HK-2 (cell line): ENCODE measurements around the gene RS1.

Experiments used
- DNase-seq: peaks from one replicate; pipeline ENCODE4 v3.0.0-alpha.2; 2018; ENCODE audit not compliant: unreplicated experiment

The RS1 gene

GRCh38 chrX:18668071-18668835, 3.7 kb downstream of the RS1 start:
- DNase-seq, result no peak

DNA sequence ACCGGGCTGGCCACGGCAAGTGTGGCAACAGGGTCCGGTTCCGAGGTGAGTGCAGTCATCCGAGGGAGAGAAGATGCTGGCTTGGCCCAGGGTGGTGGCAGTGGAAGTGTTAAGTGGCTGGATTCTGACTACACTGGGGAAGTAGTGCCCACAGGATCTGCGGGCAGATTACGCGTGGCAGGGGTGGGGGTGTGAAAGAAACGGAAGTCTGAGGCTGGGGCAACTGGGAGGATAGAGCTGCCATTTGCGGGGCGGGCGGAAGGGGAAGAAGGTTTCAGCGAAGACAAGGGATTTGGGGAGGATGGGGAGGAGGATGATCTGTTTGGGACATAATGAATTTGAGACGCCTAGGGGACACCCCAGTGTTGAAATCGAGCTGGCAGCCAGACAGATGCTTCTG, 5.3 kb downstream of the RS1 start:
- DNase-seq, result no peak

DNA sequence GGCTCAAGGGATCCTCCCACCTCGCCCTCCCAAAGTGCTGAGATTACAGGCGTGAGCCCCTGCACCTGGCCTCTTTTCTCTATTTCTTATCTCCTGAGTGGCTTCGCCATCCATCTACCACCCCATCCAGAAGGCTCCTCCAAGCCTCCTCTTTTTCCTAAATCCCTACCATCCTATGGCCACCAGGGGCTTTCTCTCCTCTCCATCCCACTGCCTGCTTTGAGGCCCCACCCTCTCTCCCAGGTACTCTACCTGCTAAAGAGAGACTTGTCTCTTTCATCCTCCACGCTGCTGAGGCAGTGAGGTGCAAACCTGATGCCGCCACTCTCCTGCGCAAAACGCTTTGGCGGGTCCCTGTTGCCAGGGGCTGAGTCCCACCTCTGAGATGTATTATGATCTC, 7.0 kb downstream of the RS1 start:
- no peak for DNase-seq

GRCh38 chrX:18661273-18661672, 10.6 kb downstream of the RS1 start:
- DNase-seq, result no peak

DNA sequence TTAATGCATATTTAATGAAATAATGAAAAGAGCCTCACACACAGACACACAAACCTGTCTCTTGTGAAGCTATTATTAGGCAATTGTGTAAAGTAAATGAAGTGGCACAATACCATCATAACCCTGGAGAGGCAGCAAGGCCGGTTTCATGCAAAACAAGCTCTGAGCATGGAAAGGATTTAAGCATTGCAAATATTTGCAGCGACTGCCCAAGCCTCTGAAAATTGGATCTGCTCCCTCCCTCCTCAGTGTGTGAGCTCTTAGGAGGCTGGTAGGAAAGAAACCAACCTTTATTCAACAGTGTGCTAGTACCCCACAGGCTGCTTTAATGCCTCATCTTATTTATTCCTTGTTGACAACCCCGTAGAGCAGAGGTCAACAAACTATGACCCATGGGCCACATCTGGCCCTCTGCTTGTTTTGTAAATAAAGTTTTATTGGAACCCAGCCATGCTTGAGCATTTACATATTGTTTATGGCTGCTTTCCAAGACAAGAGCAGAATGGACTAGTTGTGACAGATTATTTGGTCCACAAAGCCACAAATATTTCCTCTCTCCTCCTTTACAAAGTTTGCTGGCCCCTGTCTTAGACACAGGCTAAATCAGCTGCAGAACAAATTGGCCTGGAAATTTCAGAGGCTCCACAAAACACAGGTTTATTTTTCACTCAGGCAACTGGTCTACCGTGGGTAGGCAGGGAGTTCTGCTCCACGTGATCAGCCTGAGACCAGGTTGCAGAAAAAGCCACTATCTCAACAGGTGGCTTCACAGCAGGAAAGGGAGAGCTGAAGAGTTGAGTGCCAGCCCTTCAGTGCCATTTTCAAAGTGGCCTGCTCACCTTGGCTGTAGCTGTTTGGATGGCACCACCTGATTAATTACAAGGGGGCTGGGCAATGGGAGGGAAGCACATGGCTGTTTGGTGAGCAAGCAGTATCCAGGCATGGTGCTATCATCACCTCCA, 16.8 kb downstream of the RS1 start:
- DNase-seq, result no peak

DNA sequence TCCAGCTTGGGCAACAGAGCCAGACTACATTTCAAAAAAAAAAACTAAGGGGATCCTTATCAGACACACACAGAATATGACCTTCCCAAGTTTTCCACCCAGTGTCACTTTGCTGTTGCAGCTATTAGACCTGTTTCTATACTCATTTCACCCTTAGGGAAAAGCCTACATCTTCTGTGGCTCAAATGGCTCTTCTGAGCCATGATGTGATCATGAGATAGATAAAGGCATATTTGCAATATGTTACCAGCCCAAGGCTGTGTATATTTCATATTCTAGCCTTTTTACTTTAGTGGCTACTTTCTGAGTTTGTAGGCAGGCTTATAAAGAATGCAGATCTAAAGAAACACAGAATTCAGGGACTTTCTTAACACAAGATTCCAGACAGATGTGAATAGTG, 19.3 kb downstream of the RS1 start:
- no peak for DNase-seq

DNA sequence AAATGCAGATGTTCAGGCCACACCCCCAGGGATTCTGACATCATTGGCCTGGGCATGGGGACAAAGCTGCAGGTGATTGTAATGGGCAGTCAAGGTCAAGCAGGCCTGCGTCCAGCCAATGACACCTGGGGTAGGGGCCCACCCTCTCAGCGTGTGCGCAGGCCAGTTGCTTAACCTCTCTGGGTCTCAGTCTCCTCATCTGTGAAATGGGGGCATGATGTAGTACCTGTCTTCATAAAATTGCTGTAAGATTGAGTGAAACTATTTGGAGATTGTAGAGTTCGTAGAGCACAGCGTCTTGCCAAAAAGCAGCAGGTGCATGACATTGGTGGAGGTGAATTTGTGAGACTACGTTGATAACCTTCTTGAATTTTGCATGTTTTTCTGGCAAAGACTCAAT, 21.2 kb downstream of the RS1 start:
- DNase-seq, result no peak

DNA sequence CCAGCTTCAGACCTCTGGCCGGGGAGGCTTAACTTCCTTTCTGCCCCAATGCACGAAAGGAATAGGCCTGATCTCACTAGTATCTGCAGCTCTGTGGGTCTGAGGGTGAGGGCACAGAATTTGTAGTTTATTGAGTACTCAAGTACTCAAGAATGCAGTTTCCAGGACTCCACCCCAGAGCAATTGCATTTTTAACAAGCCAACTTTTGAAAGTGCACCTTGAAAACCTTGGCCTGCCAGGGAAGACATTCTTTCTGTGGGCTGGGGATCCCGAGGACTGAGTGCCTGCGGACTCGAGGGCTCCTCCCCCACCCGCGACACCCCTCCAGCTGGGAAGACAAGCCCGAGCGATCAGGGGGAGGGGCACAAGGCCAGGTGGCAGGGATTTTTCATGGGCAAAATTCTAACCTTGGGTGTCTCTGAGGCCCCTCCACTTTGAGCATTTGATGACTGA, 22.4 kb downstream of the RS1 start:
- no peak for DNase-seq

GRCh38 chrX:18647621-18648020, 24.3 kb downstream of the RS1 start:
- DNase-seq, result no peak

DNA sequence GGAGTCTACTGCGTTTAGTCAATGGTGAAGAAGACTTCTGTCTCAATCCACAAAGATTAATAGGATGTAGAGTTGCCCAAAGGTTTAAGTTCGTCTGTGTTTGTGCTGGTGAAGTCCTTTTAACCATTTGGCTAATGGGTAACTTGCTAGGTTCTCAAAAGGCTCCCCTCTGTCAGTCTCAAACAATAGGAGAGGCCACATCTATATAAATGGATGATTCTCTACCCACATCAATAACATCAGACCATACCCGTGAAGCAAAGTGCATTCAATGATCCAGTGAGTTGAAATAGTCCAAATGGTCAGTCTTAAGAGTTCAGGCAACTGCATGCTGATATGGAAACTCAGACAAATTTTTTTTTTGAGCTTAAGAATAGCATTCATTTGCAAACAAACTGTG, 28.1 kb downstream of the RS1 start:
- no peak for DNase-seq

GRCh38 chrX:18643243-18643642, 28.7 kb downstream of the RS1 start:
- no peak for DNase-seq

- DNase-seq, result no peak
These were observed 31.2 kb downstream of the RS1 start for GRCh38 chrX:18640686-18641085.

- no peak for DNase-seq
These were observed 32.6 kb downstream of the RS1 start for GRCh38 chrX:18639280-18639679.

DNA sequence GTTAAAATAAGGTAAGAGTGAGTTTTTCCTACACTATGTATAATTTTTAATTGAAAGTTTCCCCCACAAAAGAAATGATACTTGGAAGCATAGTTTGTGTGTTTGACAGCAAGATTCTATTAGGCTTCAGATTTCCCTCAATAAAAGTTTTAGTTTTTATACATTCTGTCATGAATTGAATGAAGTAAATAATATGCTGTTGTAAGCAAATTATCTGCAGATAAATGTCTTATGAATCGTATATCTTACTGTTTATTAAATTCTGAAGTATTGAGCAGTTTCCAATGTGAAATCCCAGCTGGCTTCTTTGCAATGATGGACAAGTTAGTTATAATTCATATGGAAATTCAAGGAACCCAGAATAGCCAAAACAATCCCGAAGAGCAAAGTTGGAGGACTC, 33.5 kb downstream of the RS1 start:
- DNase-seq, result no peak

- DNase-seq, result no peak
These were observed 41.0 kb downstream of the RS1 start for GRCh38 chrX:18630934-18631333.

GRCh38 chrX:18624599-18624998, 47.3 kb downstream of the RS1 start:
- no peak for DNase-seq

DNA sequence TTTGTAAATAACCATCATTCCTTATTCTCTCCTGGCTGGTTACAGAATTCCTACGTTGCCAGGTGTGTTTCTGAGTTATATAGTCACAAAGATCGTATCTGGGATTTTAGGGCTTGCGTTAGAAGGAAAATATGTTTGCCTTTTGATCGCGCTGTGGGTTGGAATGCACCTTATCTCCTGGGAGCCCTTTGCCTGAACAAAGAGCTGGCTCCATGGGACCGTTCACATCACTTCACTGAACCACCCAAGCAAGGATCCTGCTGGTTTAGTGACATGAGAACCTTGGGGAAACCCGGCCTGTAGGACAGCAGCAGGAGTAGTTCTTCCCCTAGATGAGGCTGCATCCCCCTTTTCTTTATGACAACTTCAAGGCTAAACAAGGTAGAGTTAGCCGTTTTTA, 51.6 kb downstream of the RS1 start:
- DNase-seq, result no peak

DNA sequence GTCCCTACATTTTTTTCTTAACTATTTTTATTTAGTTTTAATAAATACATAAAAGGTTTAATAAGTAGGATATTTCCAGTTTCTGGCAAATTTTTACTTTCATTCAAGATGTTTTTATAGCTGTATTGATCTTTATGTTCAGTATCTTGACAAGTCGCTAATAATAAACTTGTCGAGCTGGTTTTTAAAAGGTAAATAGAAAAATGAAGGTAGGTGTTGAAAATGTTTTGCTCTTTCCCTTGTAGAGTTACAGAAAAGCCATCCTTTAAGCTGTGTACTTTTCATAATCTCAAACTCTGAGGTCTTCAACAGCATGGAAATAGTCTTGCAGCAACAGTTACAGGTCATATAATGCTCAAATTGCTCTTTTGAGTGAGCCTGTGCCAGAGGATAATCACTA, 52.6 kb downstream of the RS1 start:
- no peak for DNase-seq

- peak; percentile 59 for DNase-seq
These were observed 54.5 kb downstream of the RS1 start for GRCh38 chrX:18617407-18617750.

DNA sequence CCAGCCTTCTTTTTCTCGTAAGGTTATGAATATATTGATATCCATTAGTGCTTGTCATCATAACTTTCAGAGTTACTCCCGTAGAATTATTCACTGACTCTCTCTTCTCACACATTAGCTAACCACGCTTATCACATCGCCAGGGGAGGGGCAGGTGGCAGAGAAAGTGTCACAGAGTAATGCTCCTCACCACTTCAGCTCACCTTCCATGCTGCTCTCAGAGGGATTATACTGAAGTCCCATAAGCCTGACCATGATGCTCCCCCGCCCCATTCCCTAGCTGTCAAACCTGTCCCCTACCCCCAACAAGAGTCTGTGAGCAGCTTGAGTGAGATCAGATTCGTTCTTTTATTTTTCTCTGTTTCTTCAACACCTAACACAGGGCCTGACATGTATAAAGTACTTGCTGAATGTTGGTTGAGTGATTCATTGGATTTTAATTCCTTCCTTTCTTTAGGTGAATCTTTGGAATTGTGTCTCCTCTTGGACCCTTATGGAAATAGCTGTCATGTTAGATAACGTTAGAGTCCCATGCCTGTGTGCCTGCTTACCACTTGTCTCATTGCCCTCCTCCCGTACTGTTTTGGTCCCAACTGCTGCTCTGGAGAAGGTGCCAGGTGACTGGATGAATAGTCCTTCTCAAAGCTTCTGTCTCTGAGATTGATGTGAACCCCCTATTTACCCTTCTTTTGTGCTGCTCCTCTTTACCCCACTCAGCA, 55.1 kb downstream of the RS1 start:
- peak; percentile 9 for DNase-seq

DNA sequence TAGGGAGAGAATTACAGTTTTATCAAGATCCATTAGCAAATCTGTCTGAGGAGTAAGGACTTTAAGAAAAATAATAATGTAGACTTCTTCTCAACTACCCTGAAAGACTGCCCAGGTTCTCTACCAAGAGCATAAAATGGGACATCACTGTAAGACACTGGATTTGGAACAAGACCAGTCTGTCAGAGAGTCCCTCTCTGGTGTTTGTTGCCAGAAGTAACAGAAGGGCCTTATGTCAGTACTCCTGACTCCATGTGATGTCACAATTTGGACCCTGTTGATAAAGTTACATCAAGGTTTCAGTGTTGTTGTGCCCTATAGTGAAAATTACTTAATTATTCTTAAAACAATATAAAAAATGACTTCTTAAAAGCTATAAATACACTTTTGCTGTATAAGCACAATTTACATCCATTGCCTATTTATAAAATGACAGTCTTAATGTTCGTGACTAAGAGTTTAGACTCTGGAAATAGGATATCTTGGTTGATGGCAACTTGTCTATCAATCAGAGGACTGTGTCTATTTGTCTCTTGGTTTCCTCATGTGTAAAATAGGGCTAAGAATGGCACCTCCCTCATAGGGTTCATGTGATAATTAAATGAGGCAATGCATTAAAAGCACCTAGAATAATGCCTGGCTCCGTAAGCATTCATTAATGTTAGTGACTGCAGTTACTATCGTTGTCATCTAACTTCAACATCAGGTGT, 57.8 kb downstream of the RS1 start:
- DNase-seq, result no peak

DNA sequence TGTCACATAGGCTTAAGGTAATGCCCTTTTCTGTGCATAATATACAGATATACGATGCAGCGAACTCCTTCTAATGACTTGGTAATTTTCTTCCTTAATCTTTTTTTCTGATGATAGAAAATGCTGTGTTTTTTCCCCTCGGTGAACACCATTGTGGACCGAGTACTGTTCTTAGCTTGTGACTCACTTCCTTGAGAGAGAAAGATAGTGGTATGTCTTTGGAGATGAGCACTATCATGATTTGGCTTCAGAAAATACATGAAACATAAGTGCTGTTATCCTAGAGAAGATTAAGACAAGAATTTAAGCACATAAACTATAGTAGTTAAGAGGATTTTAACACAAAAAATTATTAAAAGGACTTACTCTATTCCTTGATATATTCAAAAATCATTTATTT, 63.9 kb downstream of the RS1 start:
- DNase-seq, result no peak
